K562 (cell line): ENCODE measurements around the gene DAD1. TPM values are rescaled to one million over a fixed set of nuclear protein-coding genes. Genes with fewer than 3 reads are reported as not detected.
A peak's percentile ranks its signal among the peaks of the same experiment; 100 is the strongest.

Source experiments
- ATAC-seq: fragments of 200-7000 bp; cut with Tn5 transposase; 3 replicates; pipeline ENCODE4 v1.9.1; 2020; ENCODE audit warnings: moderate library complexity
- BruUV-seq: library from RNA; stranded (reverse); fragments of 400-500 nt; replicated peaks from 2 replicates; lab custom pipeline; 2021; lab: Mats Ljungman, UMichigan
- CTCF ChIA-PET: fragments of 300-600 bp; formaldehyde crosslinking; extraction: SDS; loops from one replicate; lab custom pipeline; 2021; ENCODE audit warnings: low intra/inter-chr PET ratio; lab: Yijun Ruan, JAX
- POLR2A ChIA-PET: fragments of 300-600, 350-650 bp; sonication (Branson Sonifier 250); formaldehyde crosslinking; extraction: SDS; loops from one replicate; lab custom pipeline; 2021; ENCODE audit warnings: antibody characterized with exemption, inconsistent platforms; lab: Yijun Ruan, JAX
- DNase-seq, 4 experiments: peaks; one replicate each; pipeline versions ENCODE4 v3.0.0 to v3.0.0-alpha.2; 2011 to 2018; ENCODE audit warnings: low spot score in 3 of 4, mixed read lengths in 3 of 4; ENCODE audit errors: extremely low read depth in 1 of 4
- FAIRE-seq: peaks from 2 replicates; lab custom pipeline; 2011; peaks lifted over from hg19 to GRCh38; lab: Jason Lieb, UNC
- H2AFZ ChIP-seq: 2 replicates; pipeline ENCODE4 v1.6.0; 2011; ENCODE audit warnings: low read depth, low read length, control low read depth, inconsistent platforms
- H3K27ac ChIP-seq: fragments of 200-600 bp; 3 replicates; pipeline ENCODE4 v1.8.0; 2011; ENCODE audit warnings: low read depth, mild to moderate bottlenecking, control low read depth, inconsistent platforms, low read length, moderate library complexity, mixed read lengths; ENCODE audit errors: extremely low read depth
- H3K27me3 ChIP-seq, 2 experiments: fragments of 300-600 bp in 1 of 2; 2 replicates in 1 of 2; 3 replicates in 1 of 2; pipeline versions ENCODE4 v1.6.0 to v1.8.0; 2011; ENCODE audit warnings: inconsistent platforms in 2 of 2, low read length in 2 of 2, mild to moderate bottlenecking in 1 of 2, mixed read lengths in 1 of 2, moderate library complexity in 1 of 2; ENCODE audit not compliant: control insufficient read depth in 2 of 2, insufficient read depth in 2 of 2
- H3K36me3 ChIP-seq: fragments of 300-600 bp; 3 replicates; pipeline ENCODE4 v1.8.0; 2011; ENCODE audit warnings: mild to moderate bottlenecking, low read length, inconsistent platforms; ENCODE audit not compliant: control insufficient read depth, insufficient read depth
- H3K4me1 ChIP-seq, 2 experiments: fragments of 200-600 bp in 1 of 2; replicated peaks in 1 of 2; 2 replicates in 1 of 2; 3 replicates in 1 of 2; pipeline versions ENCODE4 v1.5.1 to v1.8.0; 2011; ENCODE audit warnings: inconsistent platforms in 2 of 2, low read length in 2 of 2, mild to moderate bottlenecking in 1 of 2, mixed read lengths in 1 of 2, moderate library complexity in 1 of 2; ENCODE audit not compliant: control insufficient read depth in 2 of 2, insufficient read depth in 2 of 2
- H3K4me2 ChIP-seq: 2 replicates; pipeline ENCODE4 v1.6.1; 2011; ENCODE audit warnings: low read length, control low read depth, inconsistent platforms, mixed read lengths; ENCODE audit not compliant: insufficient read depth
- H3K4me3 ChIP-seq: fragments of 200-600 bp; sonication (generic), shearing (Covaris generic); 2 replicates; pipeline ENCODE4 v1.5.1; 2016; ENCODE audit warnings: control low read depth, inconsistent platforms
- H3K79me2 ChIP-seq: fragments of 200-600 bp; 3 replicates; pipeline ENCODE4 v1.8.0; 2011; ENCODE audit warnings: low read length, inconsistent platforms; ENCODE audit not compliant: control insufficient read depth, insufficient read depth
- H3K9ac ChIP-seq, 2 experiments: 2 replicates each; pipeline versions ENCODE4 v1.6.0 to v1.6.1; 2011; ENCODE audit warnings: low read depth in 2 of 2, low read length in 2 of 2, control low read depth in 1 of 2, inconsistent platforms in 1 of 2, mild to moderate bottlenecking in 1 of 2, mixed read lengths in 1 of 2; ENCODE audit not compliant: insufficient read depth in 1 of 2
- H3K9me1 ChIP-seq: one replicate; pipeline ENCODE4 v1.6.0; 2011; ENCODE audit warnings: inconsistent platforms, mild to moderate bottlenecking, low read length, moderate library complexity; ENCODE audit not compliant: control insufficient read depth, insufficient read depth
- H3K9me3 ChIP-seq: replicated peaks from 2 replicates; pipeline ENCODE4 v1.5.1; 2011; ENCODE audit warnings: low read depth, low read length, inconsistent platforms; ENCODE audit not compliant: control insufficient read depth, insufficient read depth
- H4K20me1 ChIP-seq: replicated peaks from 2 replicates; pipeline ENCODE4 v1.6.1; 2011; ENCODE audit warnings: low read length, inconsistent platforms, mixed read lengths; ENCODE audit not compliant: control insufficient read depth, insufficient read depth
- ILK ChIP-seq: fragments of 450-650 bp; IDR thresholded peaks from 2 replicates; pipeline ENCODE4 v1.6.1; 2016; ENCODE audit warnings: missing genetic modification characterization, low read depth, mild to moderate bottlenecking, missing compliant biosample characterization, moderate library complexity, borderline replicate concordance
- THRAP3 ChIP-seq: fragments of 450-650 bp; IDR thresholded peaks from 2 replicates; pipeline ENCODE4 v1.6.1; 2016; ENCODE audit warnings: mild to moderate bottlenecking, inconsistent platforms, borderline replicate concordance
- ZNF561 ChIP-seq: fragments of 450-650 bp; formaldehyde crosslinking; conservative IDR thresholded peaks from 2 replicates; pipeline ENCODE4 v1.4.0; 2020; ENCODE audit warnings: mild to moderate bottlenecking, moderate library complexity
- ZNF717 ChIP-seq: fragments of 250-450 bp; sonication (Bioruptor Pico); IDR thresholded peaks from 2 replicates; pipeline ENCODE4 v1.5.0; 2021
- WGBS: fragments of 100-300 bp; shearing (Covaris generic); methylation state at CpG from one replicate; pipeline ENCODE4 v1.1.6; 2016; ENCODE audit warnings: low coverage, mixed read lengths; ENCODE audit not compliant: insufficient coverage; ENCODE audit errors: missing lambda C conversion rate; 5-methylcytosine and 5-hydroxymethylcytosine counted together
- in situ Hi-C: fragments of 300-500 bp; cut with MboI; formaldehyde crosslinking; loops from 4 replicates; pipeline ENCODE4 v1.15.0; 2018; ENCODE audit warnings: inconsistent platforms, mixed read lengths
- intact Hi-C: fragments of 100-400 bp; cut with micrococcal nuclease; formaldehyde crosslinking; loops from 2 replicates; pipeline ENCODE4 v1.14.2; 2022
- polyA plus RNA-seq, 8 experiments: library from polyadenylated mRNA; depleted of rRNA in 4 of 8; stranded (reverse) in 5 of 8; unstranded in 3 of 8; fragments of >200 nt; fragmentation: Nextera tagmentation in 2 of 8; fragmentation: Illumina TruSeq in 1 of 8; extraction: Ambion mirVana in 2 of 8; extraction: Trizol in 1 of 8; gene quantifications; 2 replicates each; pipeline versions ENCODE4 v1.2.1 to v1.2.3, GENCODE V29; 2011 to 2014; ENCODE audit warnings: inconsistent platforms in 1 of 8, missing spikeins in 1 of 8
- total RNA-seq, 7 experiments: library from RNA; depleted of rRNA in 6 of 7; stranded (reverse); fragments of >200 nt in 6 of 7; fragmentation: Illumina TruSeq in 2 of 7; extraction: Trizol in 2 of 7; gene quantifications; 2 replicates each; pipeline versions ENCODE4 v1.2.1 to v1.2.3, GENCODE V29; 2011 to 2021; ENCODE audit warnings: low replicate concordance in 1 of 7
- TF ChIP-seq, protein P1 (sequence below): fragments of 450-650 bp; IDR thresholded peaks from 2 replicates; pipeline ENCODE4 v1.6.1; 2016; ENCODE audit warnings: mild to moderate bottlenecking, moderate library complexity

The DAD1 gene
- total and polyA plus RNA-seq, 9 of the 15 experiments (the other 6 are each of a cell fraction or from before 2014, with no cell fraction given) = 104 to 617 (median 222) TPM

DNA sequence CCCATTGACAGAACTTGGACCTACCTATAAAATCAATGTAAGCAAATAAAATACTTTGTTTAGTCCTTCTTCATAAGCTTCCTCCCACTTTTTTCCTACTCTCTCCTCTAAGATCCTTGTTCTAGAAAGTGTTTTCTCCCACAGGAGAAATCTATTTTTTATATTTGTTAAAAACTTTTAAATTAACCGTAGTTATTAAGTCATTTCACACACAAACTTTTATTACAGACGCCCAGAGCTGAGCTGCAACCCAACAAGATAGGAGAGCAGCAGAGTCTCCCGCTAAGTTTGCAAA, 27.7 kb downstream of the DAD1 start:
- Histone ChIP-seq H3K79me2 (no peaks in the 10 kb centered on the region), H3K9ac (peak overlapping the region in 1 of 2 experiments; percentile 8; a peak in 2 of 4 replicates), H3K4me3 (no peak overlapping the region), H3K27ac (peak overlapping the region; percentile 56), H3K27me3 (no peaks in the 10 kb centered on the region), H2AFZ (peak overlapping the region; percentile 37; the same call in 1 of the 2 replicates), H3K9me3 (no peaks in the 10 kb centered on the region), H3K4me1 (peaks cover 28 to 33% of the 10 kb centered on the region in 2 experiments; a peak in 4 of 5 replicates), H4K20me1 (no peaks in the 10 kb centered on the region), H3K9me1 (no peaks in the 10 kb centered on the region), H3K36me3 (peaks cover 24% of the 10 kb centered on the region; the same call in 2 of the 3 replicates), H3K4me2 (peak overlapping the region; percentile 67)
- 2% methylated on average over 3 of the region's 3 CpGs for WGBS
- ChIA-PET CTCF (interaction anchor here (1.4 kb wide), 1 partner anchor 9 kb away, joined by 5 read pairs; no protein-coding TSS in a partner anchor), POLR2A (interaction anchor here (1.3 to 1.6 kb wide), 3 partner anchors 92 to 263 kb away, joined by 3 to 4 read pairs (median 4); partner anchors contain the start of gene OXA1L)
- DNase-seq (no peak), FAIRE-seq (no peak), ATAC-seq (no peak)
- no TSS peak for BruUV-seq
- intact Hi-C loops (no loop called here), in situ Hi-C loops (loop anchor here (10.0 kb wide), 1 partner anchor 283 kb away; no protein-coding TSS in a partner anchor)
- TF ChIP-seq ILK (tag) (no peak), ZNF717 (no peak), THRAP3 (no peak), ZNF561 (CRISPR knock-in tag) (no peak)
- TF ChIP-seq, protein P1, sequence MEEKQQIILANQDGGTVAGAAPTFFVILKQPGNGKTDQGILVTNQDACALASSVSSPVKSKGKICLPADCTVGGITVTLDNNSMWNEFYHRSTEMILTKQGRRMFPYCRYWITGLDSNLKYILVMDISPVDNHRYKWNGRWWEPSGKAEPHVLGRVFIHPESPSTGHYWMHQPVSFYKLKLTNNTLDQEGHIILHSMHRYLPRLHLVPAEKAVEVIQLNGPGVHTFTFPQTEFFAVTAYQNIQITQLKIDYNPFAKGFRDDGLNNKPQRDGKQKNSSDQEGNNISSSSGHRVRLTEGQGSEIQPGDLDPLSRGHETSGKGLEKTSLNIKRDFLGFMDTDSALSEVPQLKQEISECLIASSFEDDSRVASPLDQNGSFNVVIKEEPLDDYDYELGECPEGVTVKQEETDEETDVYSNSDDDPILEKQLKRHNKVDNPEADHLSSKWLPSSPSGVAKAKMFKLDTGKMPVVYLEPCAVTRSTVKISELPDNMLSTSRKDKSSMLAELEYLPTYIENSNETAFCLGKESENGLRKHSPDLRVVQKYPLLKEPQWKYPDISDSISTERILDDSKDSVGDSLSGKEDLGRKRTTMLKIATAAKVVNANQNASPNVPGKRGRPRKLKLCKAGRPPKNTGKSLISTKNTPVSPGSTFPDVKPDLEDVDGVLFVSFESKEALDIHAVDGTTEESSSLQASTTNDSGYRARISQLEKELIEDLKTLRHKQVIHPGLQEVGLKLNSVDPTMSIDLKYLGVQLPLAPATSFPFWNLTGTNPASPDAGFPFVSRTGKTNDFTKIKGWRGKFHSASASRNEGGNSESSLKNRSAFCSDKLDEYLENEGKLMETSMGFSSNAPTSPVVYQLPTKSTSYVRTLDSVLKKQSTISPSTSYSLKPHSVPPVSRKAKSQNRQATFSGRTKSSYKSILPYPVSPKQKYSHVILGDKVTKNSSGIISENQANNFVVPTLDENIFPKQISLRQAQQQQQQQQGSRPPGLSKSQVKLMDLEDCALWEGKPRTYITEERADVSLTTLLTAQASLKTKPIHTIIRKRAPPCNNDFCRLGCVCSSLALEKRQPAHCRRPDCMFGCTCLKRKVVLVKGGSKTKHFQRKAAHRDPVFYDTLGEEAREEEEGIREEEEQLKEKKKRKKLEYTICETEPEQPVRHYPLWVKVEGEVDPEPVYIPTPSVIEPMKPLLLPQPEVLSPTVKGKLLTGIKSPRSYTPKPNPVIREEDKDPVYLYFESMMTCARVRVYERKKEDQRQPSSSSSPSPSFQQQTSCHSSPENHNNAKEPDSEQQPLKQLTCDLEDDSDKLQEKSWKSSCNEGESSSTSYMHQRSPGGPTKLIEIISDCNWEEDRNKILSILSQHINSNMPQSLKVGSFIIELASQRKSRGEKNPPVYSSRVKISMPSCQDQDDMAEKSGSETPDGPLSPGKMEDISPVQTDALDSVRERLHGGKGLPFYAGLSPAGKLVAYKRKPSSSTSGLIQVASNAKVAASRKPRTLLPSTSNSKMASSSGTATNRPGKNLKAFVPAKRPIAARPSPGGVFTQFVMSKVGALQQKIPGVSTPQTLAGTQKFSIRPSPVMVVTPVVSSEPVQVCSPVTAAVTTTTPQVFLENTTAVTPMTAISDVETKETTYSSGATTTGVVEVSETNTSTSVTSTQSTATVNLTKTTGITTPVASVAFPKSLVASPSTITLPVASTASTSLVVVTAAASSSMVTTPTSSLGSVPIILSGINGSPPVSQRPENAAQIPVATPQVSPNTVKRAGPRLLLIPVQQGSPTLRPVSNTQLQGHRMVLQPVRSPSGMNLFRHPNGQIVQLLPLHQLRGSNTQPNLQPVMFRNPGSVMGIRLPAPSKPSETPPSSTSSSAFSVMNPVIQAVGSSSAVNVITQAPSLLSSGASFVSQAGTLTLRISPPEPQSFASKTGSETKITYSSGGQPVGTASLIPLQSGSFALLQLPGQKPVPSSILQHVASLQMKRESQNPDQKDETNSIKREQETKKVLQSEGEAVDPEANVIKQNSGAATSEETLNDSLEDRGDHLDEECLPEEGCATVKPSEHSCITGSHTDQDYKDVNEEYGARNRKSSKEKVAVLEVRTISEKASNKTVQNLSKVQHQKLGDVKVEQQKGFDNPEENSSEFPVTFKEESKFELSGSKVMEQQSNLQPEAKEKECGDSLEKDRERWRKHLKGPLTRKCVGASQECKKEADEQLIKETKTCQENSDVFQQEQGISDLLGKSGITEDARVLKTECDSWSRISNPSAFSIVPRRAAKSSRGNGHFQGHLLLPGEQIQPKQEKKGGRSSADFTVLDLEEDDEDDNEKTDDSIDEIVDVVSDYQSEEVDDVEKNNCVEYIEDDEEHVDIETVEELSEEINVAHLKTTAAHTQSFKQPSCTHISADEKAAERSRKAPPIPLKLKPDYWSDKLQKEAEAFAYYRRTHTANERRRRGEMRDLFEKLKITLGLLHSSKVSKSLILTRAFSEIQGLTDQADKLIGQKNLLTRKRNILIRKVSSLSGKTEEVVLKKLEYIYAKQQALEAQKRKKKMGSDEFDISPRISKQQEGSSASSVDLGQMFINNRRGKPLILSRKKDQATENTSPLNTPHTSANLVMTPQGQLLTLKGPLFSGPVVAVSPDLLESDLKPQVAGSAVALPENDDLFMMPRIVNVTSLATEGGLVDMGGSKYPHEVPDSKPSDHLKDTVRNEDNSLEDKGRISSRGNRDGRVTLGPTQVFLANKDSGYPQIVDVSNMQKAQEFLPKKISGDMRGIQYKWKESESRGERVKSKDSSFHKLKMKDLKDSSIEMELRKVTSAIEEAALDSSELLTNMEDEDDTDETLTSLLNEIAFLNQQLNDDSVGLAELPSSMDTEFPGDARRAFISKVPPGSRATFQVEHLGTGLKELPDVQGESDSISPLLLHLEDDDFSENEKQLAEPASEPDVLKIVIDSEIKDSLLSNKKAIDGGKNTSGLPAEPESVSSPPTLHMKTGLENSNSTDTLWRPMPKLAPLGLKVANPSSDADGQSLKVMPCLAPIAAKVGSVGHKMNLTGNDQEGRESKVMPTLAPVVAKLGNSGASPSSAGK = 0 out of 2 replicates have a peak, but pooled peaks have one; percentile 5
